ENCODE measurements around the gene PAFAH1B2. TPM values are rescaled to one million over a fixed set of nuclear protein-coding genes. Genes with fewer than 3 reads are reported as not detected.

Gene PAFAH1B2
- total RNA-seq, 6 donors from 2014 or later, result 63.9 to 101 (median 81.3) TPM

- DNase-seq (peak in 1 of 2 donors; percentile 71), ATAC-seq (ENCODE audit: low FRiP score in 2 of 2) (peak in 1 of 2 donors; percentile 39)
- Histone ChIP-seq H3K4me3 (no peak overlapping the region), H3K27ac (no peak overlapping the region), H3K27me3 (no peaks in the 10 kb centered on the region), H3K4me1 (peaks cover 10 to 32% (median 26%) of the 10 kb centered on the region in 4 donors), H3K36me3 (peaks cover 0 to 50% (median 34%) of the 10 kb centered on the region in 4 donors), H3K9me3 (no peaks in the 10 kb centered on the region)
- TF ChIP-seq POLR2A (IDR thresholded peaks at IDR 0.05), result no peak
- TF ChIP-seq EP300 (IDR thresholded peaks at IDR 0.05), result no peak
- TF ChIP-seq POLR2AphosphoS5 (IDR thresholded peaks at IDR 0.05), result peak in 1 of 2 donors; percentile 13
- TF ChIP-seq CTCF (IDR thresholded peaks at IDR 0.05), result no peak
- WGBS, 2 donors, result 78 to 86% methylated on average over 9 to 11 of the region's 11 CpGs
Measured at GRCh38 chr11:117183724-117184349, 39.8 kb downstream of the PAFAH1B2 start.

- 67 to 79% methylated on average over 5 of the region's 5 CpGs for WGBS, 2 donors
- TF ChIP-seq POLR2A (IDR thresholded peaks at IDR 0.05) (no peak), POLR2AphosphoS5 (IDR thresholded peaks at IDR 0.05) (no peak), EP300 (IDR thresholded peaks at IDR 0.05) (no peak), CTCF (IDR thresholded peaks at IDR 0.05) (no peak)
- Histone ChIP-seq H3K36me3 (peaks cover 0 to 71% (median 53%) of the 10 kb centered on the region in 4 donors), H3K27ac (peak overlapping the region in 3 of 4 donors; percentile 32 to 72 (median 58)), H3K9me3 (no peaks in the 10 kb centered on the region), H3K27me3 (no peaks in the 10 kb centered on the region), H3K4me1 (peaks cover 2 to 30% (median 12%) of the 10 kb centered on the region in 4 donors), H3K4me3 (peak overlapping the region in 1 of 4 donors; percentile 16)
- DNase-seq (peak in 1 of 2 donors; percentile 19), ATAC-seq (ENCODE audit: low FRiP score in 2 of 2) (peak in 1 of 2 donors; percentile 27)
Measured at GRCh38 chr11:117185736-117186430, 41.8 kb downstream of the PAFAH1B2 start.

- Histone ChIP-seq H3K4me1 (peaks cover 0 to 25% (median 8%) of the 10 kb centered on the region in 4 donors), H3K27ac (peak overlapping the region in 3 of 4 donors; percentile 32 to 72 (median 58)), H3K36me3 (peaks cover 0 to 76% (median 54%) of the 10 kb centered on the region in 4 donors), H3K9me3 (no peaks in the 10 kb centered on the region), H3K27me3 (no peaks in the 10 kb centered on the region), H3K4me3 (peak overlapping the region in 1 of 4 donors; percentile 16)
- TF ChIP-seq CTCF (IDR thresholded peaks at IDR 0.05) (no peak), EP300 (IDR thresholded peaks at IDR 0.05) (no peak), POLR2AphosphoS5 (IDR thresholded peaks at IDR 0.05) (no peak), POLR2A (IDR thresholded peaks at IDR 0.05) (no peak)
- DNase-seq, result no peak
- no peak for ATAC-seq (ENCODE audit: low FRiP score in 2 of 2)
- 94 to 99% methylated on average over 4 of the region's 4 CpGs for WGBS, 2 donors
Measured at GRCh38 chr11:117186431-117186761, 42.3 kb downstream of the PAFAH1B2 start.

GRCh38 chr11:117187007-117187406 is 42.9 kb downstream of the PAFAH1B2 start:
- 83 to 84% methylated on average over 6 of the region's 6 CpGs for WGBS, 2 donors
- H3K36me3 ChIP-seq, result peaks cover 0 to 80% (median 58%) of the 10 kb centered on the region in 4 donors
- DNase-seq (peak in 1 of 2 donors; percentile 15), ATAC-seq (ENCODE audit: low FRiP score in 2 of 2) (no peak)
- peak overlapping the region in 1 of 4 donors; percentile 16 for H3K4me3 ChIP-seq
- H3K9me3 ChIP-seq, result no peaks in the 10 kb centered on the region
- no peaks in the 10 kb centered on the region for H3K27me3 ChIP-seq
- peaks cover 0 to 23% (median 7%) of the 10 kb centered on the region in 4 donors for H3K4me1 ChIP-seq
- TF ChIP-seq CTCF (IDR thresholded peaks at IDR 0.05) (no peak), EP300 (IDR thresholded peaks at IDR 0.05) (no peak), POLR2A (IDR thresholded peaks at IDR 0.05) (no peak), POLR2AphosphoS5 (IDR thresholded peaks at IDR 0.05) (no peak)
- H3K27ac ChIP-seq, result peak overlapping the region in 2 of 4 donors; percentile 62 to 77
